ENCODE results near the gene G3BP2.

- TF ChIP-seq JUND (IDR thresholded peaks at IDR 0.05) (no peak), CTCF (IDR thresholded peaks at IDR 0.05; ENCODE audit: low read depth, low read length, missing input control) (no peak), YY1 (IDR thresholded peaks at IDR 0.05) (no peak), MAX (IDR thresholded peaks at IDR 0.05) (no peak), RAD21 (IDR thresholded peaks at IDR 0.05) (no peak), REST (IDR thresholded peaks at IDR 0.05) (no peak), RXRA (IDR thresholded peaks at IDR 0.05) (no peak), EGR1 (IDR thresholded peaks at IDR 0.05; ENCODE audit: low read depth in 2 of 2) (no peak), GABPA (IDR thresholded peaks at IDR 0.05 in 1 of 2, conservative IDR thresholded peaks at IDR 0.05 in 1 of 2) (no peak), HNF4A (conservative IDR thresholded peaks at IDR 0.05) (no peak), FOXA2 (IDR thresholded peaks at IDR 0.05) (no peak)
Measured at GRCh38 chr4:75644095-75644494, 29.1 kb downstream of the G3BP2 start.
